SKM-1 treated with dmso at 0.1 percent for 144 hours (cell line): ENCODE measurements around the gene LPGAT1.
"Not testable (repeated sequence)": the region's sequence is repeated elsewhere in the genome, so short reads cannot be mapped to it uniquely, and the experiment has no call there.

ENCODE experiments used
- DNase-seq: peaks from one replicate; lab custom pipeline; 2025; ENCODE audit not compliant: unreplicated experiment; lab: John Stamatoyannopoulos, UW

LPGAT1 gene

DNA sequence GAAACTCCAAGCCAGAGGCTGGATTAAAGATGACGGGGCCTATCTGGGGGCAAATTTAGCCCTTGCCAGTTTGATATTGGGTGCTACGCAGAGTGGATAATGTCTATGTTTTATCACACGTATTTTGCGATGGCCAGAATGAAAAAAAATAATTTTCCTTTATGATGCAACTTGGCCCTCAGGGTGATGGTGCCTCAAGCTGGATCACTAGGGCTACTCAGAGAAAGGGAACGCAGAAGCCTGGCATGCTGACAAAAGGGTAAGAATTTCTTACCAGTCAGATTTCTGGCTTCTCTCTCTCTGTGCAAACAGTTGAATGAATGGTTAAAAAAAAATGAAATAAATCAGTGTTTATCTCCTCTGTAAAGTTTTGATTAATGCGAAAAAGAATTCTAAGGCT is 122.6 kb downstream of the LPGAT1 start:
- DNase-seq: no peak

DNA sequence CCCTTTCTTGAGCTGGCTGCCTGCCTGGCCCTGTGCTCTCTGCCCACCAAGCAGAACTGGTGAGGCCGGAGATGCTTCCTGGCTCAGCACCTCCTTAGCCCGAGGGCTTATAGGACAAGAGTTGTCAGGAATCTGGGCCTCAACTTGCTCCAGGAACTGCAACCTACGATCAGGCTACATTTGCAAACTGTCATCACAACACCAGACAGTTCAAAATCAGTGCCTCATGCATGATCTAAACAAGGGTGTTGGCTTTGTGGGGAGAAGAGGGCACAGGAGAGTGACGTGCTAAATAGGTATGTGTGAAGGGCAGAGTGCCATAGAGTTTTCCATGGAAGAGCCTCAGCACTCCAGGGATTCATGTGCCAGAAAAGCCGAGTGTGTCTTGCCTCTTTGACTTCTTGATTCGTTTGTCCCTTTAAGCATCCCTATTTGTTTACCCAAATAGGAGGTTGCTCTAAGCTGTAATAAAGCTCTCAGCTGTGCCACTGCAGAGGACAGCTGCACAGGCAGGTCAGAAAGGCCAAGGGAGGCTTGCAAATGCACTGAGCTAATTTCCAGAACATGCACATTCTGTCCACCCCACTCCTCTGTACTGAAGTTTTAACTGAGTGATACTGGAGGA is 125.0 kb downstream of the LPGAT1 start:
- DNase-seq: no peak

DNA sequence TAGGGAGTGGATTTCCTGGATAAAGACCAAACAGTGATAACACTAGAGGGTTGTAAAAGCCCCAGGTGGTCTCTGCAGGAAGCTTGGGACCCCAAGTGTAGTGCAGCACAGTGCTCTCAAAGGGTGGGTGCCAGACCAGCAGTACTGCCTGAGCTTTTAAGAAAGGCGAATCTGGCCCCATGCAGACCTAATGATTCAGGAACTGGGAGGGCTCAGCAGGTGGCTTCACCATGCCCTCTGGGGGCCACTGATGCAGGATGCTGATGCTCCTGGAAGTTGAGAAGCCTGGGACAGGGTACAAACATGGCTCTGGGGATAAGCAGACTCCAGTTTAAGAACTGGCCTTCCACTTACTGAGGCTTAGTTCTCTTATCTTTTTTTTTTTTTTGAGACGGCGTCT is 126.0 kb downstream of the LPGAT1 start:
- no peak for DNase-seq

DNA sequence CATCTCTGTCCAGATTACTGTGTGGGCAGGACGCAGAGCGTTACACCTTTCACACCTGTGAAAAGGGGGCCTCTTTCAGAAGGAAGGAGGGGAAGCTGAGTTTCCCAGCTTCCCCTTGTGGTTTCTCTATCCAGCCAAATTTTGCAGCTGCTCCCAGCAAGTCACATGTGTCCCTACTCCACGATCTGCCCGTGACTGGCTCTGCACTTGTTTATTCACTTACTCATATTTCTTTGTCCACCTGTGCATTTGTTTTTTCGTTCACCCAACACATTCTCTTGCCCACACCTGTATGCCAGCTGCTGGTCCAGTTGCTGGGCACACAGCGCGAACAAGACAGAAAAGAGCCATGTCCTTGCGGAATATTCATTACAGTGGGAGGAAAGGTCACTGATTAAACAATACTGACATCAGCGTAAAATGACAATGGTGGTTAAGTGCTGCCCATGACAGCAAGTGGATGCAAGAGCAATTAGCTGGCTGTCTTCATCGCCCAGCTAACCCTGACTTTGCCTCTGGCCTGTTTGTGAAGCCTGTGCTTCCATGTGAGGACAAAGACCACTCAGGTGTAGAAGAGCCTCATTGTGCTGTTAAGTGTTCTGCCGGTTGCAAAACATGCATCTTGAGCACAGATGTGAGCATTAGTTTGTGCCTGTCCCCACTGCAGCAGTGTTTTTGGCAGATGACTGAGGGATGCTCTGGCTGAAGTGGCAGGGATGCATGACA is 126.6 kb downstream of the LPGAT1 start:
- no peak for DNase-seq

DNA sequence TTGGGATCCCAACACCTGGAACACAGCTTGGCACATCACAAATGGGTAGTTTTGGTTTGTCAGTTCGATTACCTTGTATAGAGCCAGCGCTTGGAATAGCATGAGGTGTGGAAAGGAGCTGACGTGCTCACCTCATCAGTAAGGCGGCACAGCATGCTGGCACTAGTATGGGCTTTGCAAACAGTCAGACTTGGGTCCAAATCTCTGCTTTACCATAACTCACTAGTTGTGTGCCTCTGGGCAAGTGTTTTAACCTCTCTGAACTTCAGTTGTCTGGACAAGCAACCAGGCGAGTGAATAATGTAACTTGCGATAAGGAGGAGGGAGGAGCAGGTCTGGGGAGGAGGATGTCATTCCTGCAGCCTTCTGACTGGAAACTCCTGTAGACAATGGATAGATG is 128.8 kb downstream of the LPGAT1 start:
- DNase-seq: no peak

DNA sequence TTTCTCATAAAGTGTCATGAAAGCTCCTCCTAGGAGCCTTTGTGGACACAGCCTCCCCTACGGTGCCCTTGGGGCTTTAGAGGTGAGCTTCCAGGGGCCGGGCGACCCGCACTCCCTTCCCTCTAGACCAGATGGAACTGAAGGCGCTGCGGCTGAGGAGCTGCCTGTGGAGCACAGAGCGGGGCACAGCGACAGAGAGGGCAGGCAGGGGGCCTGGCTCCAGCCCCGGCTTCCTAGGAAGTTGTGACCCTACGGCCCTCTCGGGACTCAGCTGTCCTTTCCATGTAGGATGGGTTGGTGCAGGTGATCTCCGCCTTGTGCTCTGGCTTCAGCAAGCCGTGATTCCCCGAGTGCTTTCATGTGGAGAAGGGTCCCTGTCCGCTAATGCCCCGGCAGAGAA is 131.5 kb downstream of the LPGAT1 start:
- DNase-seq: no peak

DNA sequence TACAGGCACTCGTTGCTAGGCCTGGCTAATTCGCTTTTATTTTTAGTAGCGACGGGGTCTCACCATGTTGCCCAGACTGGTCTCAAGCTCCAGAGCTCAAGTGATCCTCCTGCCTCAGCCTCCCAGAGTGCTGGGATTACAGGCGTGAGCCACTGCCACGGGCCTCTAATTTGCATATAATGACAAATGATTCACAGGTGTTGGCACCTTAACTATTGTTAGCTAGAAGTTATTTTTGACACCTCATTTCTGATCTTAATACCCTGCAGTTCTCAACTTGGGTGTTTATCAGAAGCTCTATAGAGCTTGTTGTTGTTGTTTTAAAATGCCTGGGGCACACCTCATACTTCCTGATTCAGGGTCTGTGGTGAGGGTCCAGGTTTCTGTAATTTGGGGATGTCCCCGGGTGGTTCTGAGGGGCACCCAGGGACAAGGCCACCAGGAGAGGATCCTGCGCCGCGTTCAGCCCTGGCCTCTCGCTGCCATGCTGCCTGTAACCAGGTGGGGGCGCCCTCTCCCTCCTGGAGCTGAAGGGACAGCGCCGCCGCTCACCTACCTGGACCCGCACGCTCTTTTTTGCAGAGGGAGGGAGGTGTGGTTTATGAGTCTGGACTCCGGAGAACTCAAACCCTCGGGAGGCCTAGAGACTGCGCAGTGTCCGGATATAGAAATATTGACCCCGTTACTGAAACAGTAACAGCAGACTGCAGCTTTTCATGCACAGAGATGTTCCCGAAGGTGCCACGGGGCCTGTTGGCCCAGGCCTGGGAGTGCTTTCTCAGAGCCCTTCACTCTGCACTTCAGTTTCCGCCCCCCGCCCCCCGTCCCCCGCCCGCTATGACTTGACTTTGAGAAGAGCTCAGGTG is 132.2 kb downstream of the LPGAT1 start:
- peak; percentile 84 for DNase-seq

DNA sequence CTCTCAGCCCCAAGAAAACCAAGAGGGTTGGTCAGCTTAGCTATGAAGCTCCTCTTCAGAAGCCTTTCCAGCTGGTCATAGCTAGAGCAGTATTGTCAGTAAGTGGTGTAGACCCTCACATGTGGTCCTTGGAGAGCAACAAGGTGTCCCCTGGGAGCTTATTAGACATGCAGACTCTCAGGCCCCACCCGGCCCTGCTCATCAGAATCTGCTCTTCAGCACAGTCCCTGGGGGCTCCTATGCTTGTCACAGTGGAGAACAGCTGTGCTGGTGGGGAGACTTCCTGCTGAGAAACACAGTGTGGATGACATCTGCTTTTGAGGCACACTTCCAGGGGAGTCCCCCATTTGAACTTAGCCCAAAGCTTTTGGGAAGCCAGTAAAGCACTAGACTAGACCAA is 133.2 kb downstream of the LPGAT1 start:
- no peak for DNase-seq

DNA sequence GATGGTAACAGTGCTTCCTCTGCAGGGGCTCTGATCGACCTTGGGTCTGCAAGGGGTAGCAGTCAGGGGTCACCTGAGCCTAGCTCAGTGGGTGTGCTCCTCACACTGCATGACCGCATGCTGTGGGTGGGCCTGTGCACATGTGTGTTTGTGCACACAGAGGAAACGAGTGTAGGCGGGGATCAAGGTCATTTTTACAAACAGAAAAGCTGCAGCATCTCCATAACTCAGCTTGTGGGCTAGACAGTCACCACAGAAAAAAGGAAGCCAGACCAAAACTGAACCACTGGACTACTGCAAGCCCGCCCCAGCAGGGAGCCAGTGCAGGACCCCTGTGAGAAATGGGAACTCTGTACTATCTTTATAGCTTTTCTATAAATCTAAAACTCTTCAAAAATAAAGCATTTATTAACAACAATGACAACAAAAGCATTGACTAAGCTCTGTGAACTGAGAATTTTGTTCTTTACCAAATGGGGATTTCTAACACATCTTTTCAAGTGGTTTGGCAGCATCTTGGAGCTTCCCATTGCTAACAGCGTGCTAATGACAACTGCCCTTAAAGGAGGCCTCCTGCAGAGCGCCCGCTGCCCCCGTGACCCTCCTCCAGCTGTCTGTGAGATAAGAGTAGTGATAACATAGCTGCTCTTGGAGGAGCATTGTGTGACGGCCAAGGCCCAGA is 135.3 kb downstream of the LPGAT1 start:
- peak; percentile 81 for DNase-seq

DNA sequence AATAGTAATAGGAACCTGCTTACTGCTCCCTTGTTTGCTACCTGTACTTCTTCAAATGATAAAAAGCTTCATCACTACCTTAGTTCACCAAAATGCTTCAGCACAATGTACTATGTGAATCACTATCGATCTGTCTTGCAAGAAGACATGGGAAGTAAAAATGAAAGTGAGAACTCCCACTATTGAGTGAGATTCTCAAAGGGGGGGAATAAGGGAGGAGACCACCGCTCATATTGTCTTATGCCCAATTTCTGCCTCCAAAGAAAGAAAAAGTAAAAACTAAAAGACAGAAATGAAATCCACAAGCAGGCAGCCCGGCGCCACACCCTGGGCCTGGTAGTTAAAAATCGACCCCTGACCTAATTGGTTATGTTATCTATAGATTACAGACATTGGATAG is 136.7 kb downstream of the LPGAT1 start:
- DNase-seq: not testable (repeated sequence)
